ENCODE results near the gene ZNF223. TPM values are rescaled to one million over a fixed set of nuclear protein-coding genes. Genes with fewer than 3 reads are reported as not detected.

ZNF223 gene
- total RNA-seq, 1 experiment from 2014 or later: 4.8 TPM

GRCh38 chr19:44066305-44066704, 14.5 kb downstream of the ZNF223 start:
- Mint-ChIP-seq H3K4me3 (no peak overlapping the region), H3K9me3 (peaks cover 41 to 47% of the 10 kb centered on the region in 2 experiments), H3K4me1 (peaks cover 0 to 3% of the 10 kb centered on the region in 2 experiments; a peak in 2 of 4 replicates), H3K27ac (no peak overlapping the region), H3K27me3 (ENCODE audit: low read depth) (peaks cover 13% of the 10 kb centered on the region), H3K36me3 (ENCODE audit: insufficient read depth in 1 of 3, low read depth in 3 of 3) (peaks cover 65 to 76% (median 75%) of the 10 kb centered on the region in 3 experiments)
- no peak overlapping the region for H2BK15ac ChIP-seq (ENCODE audit: low read depth, low read length)
- no peak for DNase-seq
- no peaks in the 10 kb centered on the region for H4K20me1 ChIP-seq (ENCODE audit: control insufficient read depth, insufficient read depth, insufficient read length)
- no peak overlapping the region for H2BK120ac ChIP-seq (ENCODE audit: low read depth, low read length, poor library complexity, severe bottlenecking)
- H3K23ac ChIP-seq (ENCODE audit: insufficient read length, low read depth, low read length): no peak overlapping the region
- H3K9me3 ChIP-seq (ENCODE audit: control insufficient read depth, low read depth, low read length): peaks cover 16% of the 10 kb centered on the region
- H3T11ph ChIP-seq (ENCODE audit: low read length): no peak overlapping the region
- H2BK20ac ChIP-seq (ENCODE audit: low read depth, low read length, poor library complexity, severe bottlenecking): no peak overlapping the region
- H3K4me2 ChIP-seq (ENCODE audit: insufficient read depth, insufficient read length, low read length): no peak overlapping the region
- no peak overlapping the region for H3K18ac ChIP-seq (ENCODE audit: insufficient read length, low read depth, low read length)
- H3K14ac ChIP-seq (ENCODE audit: insufficient read depth, low read length): no peak overlapping the region
- H3K27me3 ChIP-seq (ENCODE audit: insufficient read depth, low read length): no peaks in the 10 kb centered on the region
- H3K79me1 ChIP-seq (ENCODE audit: insufficient read depth, low read depth, low read length, poor library complexity, severe bottlenecking): no peaks in the 10 kb centered on the region
- no peak overlapping the region for H3K27ac ChIP-seq (ENCODE audit: insufficient read length, low read depth, low read length)
- H3K9ac ChIP-seq (ENCODE audit: extremely low read depth, insufficient read length, low read length): no peak overlapping the region
- H3K4ac ChIP-seq (ENCODE audit: low read depth, low read length): no peak overlapping the region
- H3K56ac ChIP-seq (ENCODE audit: insufficient read length, low read depth, low read length): no peak overlapping the region
- no peak overlapping the region for H4K8ac ChIP-seq (replicated peaks; ENCODE audit: insufficient read length, low read depth, low read length)
- H3K23me2 ChIP-seq (ENCODE audit: insufficient read length, low read depth, low read length, poor library complexity, severe bottlenecking): no peaks in the 10 kb centered on the region
- no peak overlapping the region for H2AK5ac ChIP-seq (ENCODE audit: insufficient read length, low read length)
- no peak overlapping the region for H2AFZ ChIP-seq (ENCODE audit: low read length)
- no peak overlapping the region for H4K91ac ChIP-seq (ENCODE audit: insufficient read length, low read depth, low read length)
- no peak overlapping the region for H2BK12ac ChIP-seq (ENCODE audit: insufficient read length, low read depth, low read length)
- no CpG with 5 or more reads among the region's 3 CpGs for WGBS (ENCODE audit: extremely low coverage, insufficient read length, low lambda C conversion rate)
- no peaks in the 10 kb centered on the region for H3K4me1 ChIP-seq (ENCODE audit: insufficient read depth, low read length)
- no peak overlapping the region for H4K5ac ChIP-seq (ENCODE audit: insufficient read length, low read depth, low read length)
- no peak overlapping the region for H2BK5ac ChIP-seq (ENCODE audit: insufficient read length, low read length)
- no peak for TF ChIP-seq CTCF (conservative IDR thresholded peaks at IDR 0.05)
- no peaks in the 10 kb centered on the region for H3K79me2 ChIP-seq (ENCODE audit: insufficient read depth, low read length)

Measured in H9 (cell line).